ENCODE data around the gene HNRNPUL1. TPM values are rescaled to one million over a fixed set of nuclear protein-coding genes. Genes with fewer than 3 reads are reported as not detected.

The HNRNPUL1 gene
- polyA plus RNA-seq, 1 experiment, result 42.3 TPM

GRCh38 chr19:41263042-41263849 is 926 bp upstream of the HNRNPUL1 start:
- POLR2A ChIA-PET, result interaction anchor here (0.5 to 2.7 kb wide), 22 partner anchors 8 to 1121 kb away, joined by 3 to 16 read pairs (median 5); partner anchors contain the start of genes AXL and CYP2S1
- CTCF ChIA-PET, result interaction anchor here (0.7 to 7.0 kb wide), 4 partner anchors 27 to 60 kb away, joined by 3 to 79 read pairs (median 12); partner anchors contain the start of gene AXL

GRCh38 chr19:41264581-41265394 is 616 bp downstream of the HNRNPUL1 start:
- CTCF ChIA-PET, result interaction anchor here (0.5 to 7.0 kb wide), 4 partner anchors 44 to 61 kb away, joined by 3 to 79 read pairs (median 6); no protein-coding TSS in a partner anchor
- no peak for DNase-seq (ENCODE audit: low read depth, low spot score)

More at GRCh38 chr19:41263042-41263849, 926 bp upstream of the HNRNPUL1 start:
- Histone ChIP-seq H3K4me3 (ENCODE audit: low read depth, low read length) (peak overlapping the region; percentile 75), H3K27ac (ENCODE audit: low read depth, low read length) (peak overlapping the region; percentile 99), H3K9me3 (ENCODE audit: control insufficient read depth, insufficient read depth, low read length) (no peaks in the 10 kb centered on the region; the same call in 1 of the 2 replicates), H3K27me3 (ENCODE audit: control insufficient read depth, insufficient read depth, low read length) (no peaks in the 10 kb centered on the region)
- TF ChIP-seq CTCF (IDR thresholded peaks at IDR 0.05; ENCODE audit: low read depth, low read length), result no peak
- DNase-seq (ENCODE audit: low read depth, low spot score), result no peak

GRCh38 chr19:41265395-41266153 is 1.4 kb downstream of the HNRNPUL1 start:
- no peak for TF ChIP-seq CTCF (IDR thresholded peaks at IDR 0.05; ENCODE audit: low read depth, low read length)
- CTCF ChIA-PET, result interaction anchor here (0.8 to 7.0 kb wide), 5 partner anchors 40 to 62 kb away, joined by 4 to 79 read pairs (median 4); no protein-coding TSS in a partner anchor
- H3K4me3 ChIP-seq (ENCODE audit: low read depth, low read length), result peak overlapping the region; percentile 89
- H3K27me3 ChIP-seq (ENCODE audit: control insufficient read depth, insufficient read depth, low read length), result no peaks in the 10 kb centered on the region
- no peaks in the 10 kb centered on the region; the same call in 1 of the 2 replicates for H3K9me3 ChIP-seq (ENCODE audit: control insufficient read depth, insufficient read depth, low read length)
- DNase-seq (ENCODE audit: low read depth, low spot score), result no peak
- H3K27ac ChIP-seq (ENCODE audit: low read depth, low read length), result peak overlapping the region; percentile 90
- POLR2A ChIA-PET, result interaction anchor here (0.6 to 1.2 kb wide), 4 partner anchors 54 to 66 kb away, joined by 3 to 4 read pairs (median 3); no protein-coding TSS in a partner anchor

More at GRCh38 chr19:41264581-41265394, 616 bp downstream of the HNRNPUL1 start:
- Histone ChIP-seq H3K9me3 (ENCODE audit: control insufficient read depth, insufficient read depth, low read length) (no peaks in the 10 kb centered on the region; the same call in 1 of the 2 replicates), H3K27ac (ENCODE audit: low read depth, low read length) (peak overlapping the region; percentile 90), H3K4me3 (ENCODE audit: low read depth, low read length) (peak overlapping the region; percentile 89), H3K27me3 (ENCODE audit: control insufficient read depth, insufficient read depth, low read length) (no peaks in the 10 kb centered on the region)
- POLR2A ChIA-PET, result interaction anchor here (0.6 to 2.7 kb wide), 11 partner anchors 10 to 619 kb away, joined by 3 to 16 read pairs (median 4); no protein-coding TSS in a partner anchor
- TF ChIP-seq CTCF (IDR thresholded peaks at IDR 0.05; ENCODE audit: low read depth, low read length), result no peak

- DNase-seq (ENCODE audit: low read depth, low spot score), result no peak
- no peak for TF ChIP-seq CTCF (IDR thresholded peaks at IDR 0.05; ENCODE audit: low read depth, low read length)
- no peak overlapping the region for H3K4me3 ChIP-seq (ENCODE audit: low read depth, low read length)
- no peaks in the 10 kb centered on the region; the same call in 1 of the 2 replicates for H3K9me3 ChIP-seq (ENCODE audit: control insufficient read depth, insufficient read depth, low read length)
- H3K27me3 ChIP-seq (ENCODE audit: control insufficient read depth, insufficient read depth, low read length), result no peaks in the 10 kb centered on the region
- no peak overlapping the region for H3K27ac ChIP-seq (ENCODE audit: low read depth, low read length)
- CTCF ChIA-PET, result interaction anchor here (0.7 kb wide), 1 partner anchor 40 kb away, joined by 7 read pairs; no protein-coding TSS in a partner anchor
- POLR2A ChIA-PET, result no interaction called here
Observed at GRCh38 chr19:41269055-41269454, 4.9 kb downstream of the HNRNPUL1 start.

Measured in AG04450 (cell line).